Measurements from ENCODE around the gene ANKRD29.

DNA sequence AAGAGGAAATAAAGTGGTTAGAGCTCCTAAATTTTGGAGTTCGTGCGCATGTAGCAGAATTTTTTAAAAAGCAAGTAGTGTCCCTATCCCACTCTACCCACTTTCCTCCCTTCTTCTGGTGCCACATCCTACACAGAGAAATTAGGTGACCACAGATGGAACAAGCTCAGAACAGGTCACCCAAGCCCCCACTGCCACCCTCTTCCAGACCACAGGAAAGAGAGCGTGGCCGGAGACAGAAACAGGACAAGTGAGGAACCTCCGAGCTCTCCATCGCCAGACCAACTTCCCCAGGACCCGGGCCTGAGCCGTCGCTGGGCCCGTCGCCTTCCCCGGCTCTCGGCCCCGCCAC is 76.8 kb downstream of the ANKRD29 start:
- TF ChIP-seq, protein P1, sequence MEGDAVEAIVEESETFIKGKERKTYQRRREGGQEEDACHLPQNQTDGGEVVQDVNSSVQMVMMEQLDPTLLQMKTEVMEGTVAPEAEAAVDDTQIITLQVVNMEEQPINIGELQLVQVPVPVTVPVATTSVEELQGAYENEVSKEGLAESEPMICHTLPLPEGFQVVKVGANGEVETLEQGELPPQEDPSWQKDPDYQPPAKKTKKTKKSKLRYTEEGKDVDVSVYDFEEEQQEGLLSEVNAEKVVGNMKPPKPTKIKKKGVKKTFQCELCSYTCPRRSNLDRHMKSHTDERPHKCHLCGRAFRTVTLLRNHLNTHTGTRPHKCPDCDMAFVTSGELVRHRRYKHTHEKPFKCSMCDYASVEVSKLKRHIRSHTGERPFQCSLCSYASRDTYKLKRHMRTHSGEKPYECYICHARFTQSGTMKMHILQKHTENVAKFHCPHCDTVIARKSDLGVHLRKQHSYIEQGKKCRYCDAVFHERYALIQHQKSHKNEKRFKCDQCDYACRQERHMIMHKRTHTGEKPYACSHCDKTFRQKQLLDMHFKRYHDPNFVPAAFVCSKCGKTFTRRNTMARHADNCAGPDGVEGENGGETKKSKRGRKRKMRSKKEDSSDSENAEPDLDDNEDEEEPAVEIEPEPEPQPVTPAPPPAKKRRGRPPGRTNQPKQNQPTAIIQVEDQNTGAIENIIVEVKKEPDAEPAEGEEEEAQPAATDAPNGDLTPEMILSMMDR (IDR thresholded peaks at IDR 0.05): no peak
- no peak for TF ChIP-seq POLR2A (IDR thresholded peaks at IDR 0.05)
- no peak for TF ChIP-seq EP300 (IDR thresholded peaks at IDR 0.05)
